Measurements from ENCODE around the gene DYNC2H1.

The DYNC2H1 gene

DNA sequence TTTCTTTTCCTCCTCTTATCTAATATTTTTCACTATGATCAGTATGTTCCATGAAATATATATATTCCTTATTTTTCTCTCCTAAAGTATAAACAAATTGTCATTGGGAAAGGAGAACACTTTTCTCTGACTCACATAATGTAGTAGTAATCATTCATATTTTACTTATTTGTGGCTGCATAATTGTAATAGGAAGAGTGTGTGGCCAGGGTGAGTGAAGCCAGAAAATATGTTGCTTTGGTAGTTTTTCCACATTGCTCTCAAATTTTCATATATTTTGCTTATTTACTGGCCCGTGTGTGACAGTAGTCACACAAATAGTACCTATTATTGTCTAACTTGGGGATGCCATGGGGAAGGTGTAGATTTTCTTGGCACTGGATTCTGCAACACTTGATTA lies 172.1 kb downstream of the DYNC2H1 start:
- no peak for DNase-seq (ENCODE audit: low read depth, low spot score)

DNA sequence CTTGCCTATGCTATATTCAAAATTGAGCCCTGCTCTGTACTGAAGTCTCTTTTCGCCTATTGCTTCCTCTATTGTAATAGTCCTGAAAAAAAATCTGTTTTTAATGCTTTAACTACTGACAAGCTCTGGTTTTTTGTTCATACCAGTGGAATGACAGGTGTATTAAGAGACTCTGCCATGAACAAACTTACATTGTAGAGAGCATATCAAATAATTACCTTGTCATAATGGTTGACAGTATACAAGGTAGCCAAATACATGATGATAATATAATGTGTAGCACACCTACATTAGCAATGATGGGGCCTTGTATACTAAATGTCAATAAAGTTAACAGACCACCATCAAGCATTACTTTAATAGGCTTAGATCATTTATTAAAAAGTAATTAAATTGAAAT lies 175.0 kb downstream of the DYNC2H1 start:
- DNase-seq (ENCODE audit: low read depth, low spot score): no peak

- DNase-seq (ENCODE audit: low read depth, low spot score): no peak
Measured at GRCh38 chr11:103294516-103294915, 185.3 kb downstream of the DYNC2H1 start.

DNA sequence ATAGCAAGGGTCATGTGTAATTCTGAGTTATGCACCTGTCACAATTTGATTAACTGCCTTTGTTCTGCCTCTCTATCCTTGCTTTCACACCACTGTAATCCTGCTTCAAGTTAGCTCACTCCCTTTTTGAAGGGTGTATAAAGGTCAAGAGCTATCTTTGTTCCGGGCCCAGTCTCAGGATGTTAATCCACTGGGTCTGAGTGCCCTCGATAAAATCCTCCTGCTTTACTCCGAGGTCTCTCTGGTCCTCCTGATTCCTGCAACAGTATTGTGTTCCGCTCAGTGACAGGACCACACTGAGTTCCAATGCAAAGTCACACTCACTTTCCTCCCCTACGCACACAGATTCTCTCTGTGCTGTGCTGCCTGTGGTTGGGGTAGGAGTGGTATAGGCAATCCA lies 186.5 kb downstream of the DYNC2H1 start:
- no peak for DNase-seq (ENCODE audit: low read depth, low spot score)

- DNase-seq (ENCODE audit: low read depth, low spot score): no peak
Measured at GRCh38 chr11:103297900-103298299, 188.7 kb downstream of the DYNC2H1 start.

GRCh38 chr11:103315248-103315647 lies 206.0 kb downstream of the DYNC2H1 start:
- DNase-seq (ENCODE audit: low read depth, low spot score): no peak

GRCh38 chr11:103317118-103317517 lies 207.9 kb downstream of the DYNC2H1 start:
- no peak for DNase-seq (ENCODE audit: low read depth, low spot score)

DNA sequence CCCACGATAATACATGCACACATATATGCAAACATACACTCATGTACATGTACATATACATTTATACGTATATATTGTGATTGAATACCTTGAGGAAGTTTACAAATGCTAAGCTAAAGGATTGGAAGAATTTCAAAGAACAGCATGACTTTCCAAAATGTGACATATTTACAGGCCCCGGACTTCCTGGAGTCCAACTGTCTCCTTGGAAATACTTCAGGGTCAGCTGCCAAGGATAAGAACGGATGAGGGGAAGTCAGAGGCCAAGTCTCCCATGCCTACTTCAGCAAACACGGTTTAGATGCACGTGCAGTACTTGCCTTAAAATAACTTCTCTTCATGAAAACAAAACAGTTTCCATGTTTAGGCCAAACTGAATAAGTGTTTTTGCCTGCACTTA lies 213.6 kb downstream of the DYNC2H1 start:
- no peak for DNase-seq (ENCODE audit: low read depth, low spot score)

- DNase-seq (ENCODE audit: low read depth, low spot score): no peak
Measured at GRCh38 chr11:103325686-103326069, 216.5 kb downstream of the DYNC2H1 start.

DNA sequence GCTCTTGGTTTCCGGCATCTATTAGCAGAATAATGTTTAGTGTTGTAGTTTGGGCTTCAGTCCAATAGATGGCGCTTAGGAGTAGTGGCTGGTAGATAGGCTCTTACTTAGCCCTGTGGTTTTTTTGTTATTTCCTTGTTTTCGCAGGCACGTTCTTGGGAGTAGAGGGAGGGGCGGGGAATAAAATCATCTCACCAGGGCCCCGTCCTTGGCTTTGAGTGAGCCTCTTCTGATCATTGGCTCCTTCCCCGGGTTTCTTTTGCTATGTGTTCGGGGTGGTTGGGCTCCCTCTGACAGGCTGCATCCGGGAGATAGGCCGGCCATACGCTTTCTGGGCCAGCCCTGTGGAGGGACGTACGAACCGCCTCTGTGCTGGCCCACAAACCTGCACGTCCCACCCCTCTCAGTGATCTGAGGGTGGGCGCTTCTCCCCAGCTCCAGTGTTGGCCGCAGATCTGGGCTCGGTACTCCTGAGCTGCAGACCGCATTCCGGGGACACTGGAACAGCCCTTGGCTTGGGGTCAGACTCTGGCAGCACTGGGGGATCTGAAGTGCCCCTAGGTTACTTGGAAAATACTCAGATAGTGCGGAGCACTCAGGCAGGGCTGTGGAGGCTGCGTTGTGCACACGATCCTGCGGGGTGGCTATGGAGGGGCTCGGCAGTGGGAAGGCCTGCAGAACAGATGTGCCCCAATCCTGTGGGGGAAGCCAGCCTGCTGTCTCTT lies 217.0 kb downstream of the DYNC2H1 start:
- peak; percentile 52 for DNase-seq (ENCODE audit: low read depth, low spot score)

- no peak for DNase-seq (ENCODE audit: low read depth, low spot score)
Measured at GRCh38 chr11:103327721-103328120, 218.5 kb downstream of the DYNC2H1 start.

DNA sequence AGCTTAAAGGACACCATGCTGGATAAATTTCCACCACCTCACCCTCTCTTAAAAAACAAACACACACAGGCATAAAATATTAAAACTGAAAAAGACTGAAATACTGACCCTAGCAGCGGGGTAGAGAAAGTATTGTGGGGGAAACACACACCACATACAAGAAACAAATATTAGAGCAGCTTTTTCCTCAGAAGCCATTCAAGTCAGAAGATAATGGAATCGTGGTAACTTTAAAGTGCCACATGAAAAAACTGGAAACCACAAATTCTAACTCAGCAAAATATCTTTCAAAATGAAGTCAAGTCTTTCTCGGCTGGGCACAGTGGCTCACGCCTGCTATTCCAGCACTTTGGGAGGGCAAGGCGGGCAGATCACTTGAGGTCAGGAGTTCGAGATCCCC lies 223.2 kb downstream of the DYNC2H1 start:
- DNase-seq (ENCODE audit: low read depth, low spot score): no peak

DNA sequence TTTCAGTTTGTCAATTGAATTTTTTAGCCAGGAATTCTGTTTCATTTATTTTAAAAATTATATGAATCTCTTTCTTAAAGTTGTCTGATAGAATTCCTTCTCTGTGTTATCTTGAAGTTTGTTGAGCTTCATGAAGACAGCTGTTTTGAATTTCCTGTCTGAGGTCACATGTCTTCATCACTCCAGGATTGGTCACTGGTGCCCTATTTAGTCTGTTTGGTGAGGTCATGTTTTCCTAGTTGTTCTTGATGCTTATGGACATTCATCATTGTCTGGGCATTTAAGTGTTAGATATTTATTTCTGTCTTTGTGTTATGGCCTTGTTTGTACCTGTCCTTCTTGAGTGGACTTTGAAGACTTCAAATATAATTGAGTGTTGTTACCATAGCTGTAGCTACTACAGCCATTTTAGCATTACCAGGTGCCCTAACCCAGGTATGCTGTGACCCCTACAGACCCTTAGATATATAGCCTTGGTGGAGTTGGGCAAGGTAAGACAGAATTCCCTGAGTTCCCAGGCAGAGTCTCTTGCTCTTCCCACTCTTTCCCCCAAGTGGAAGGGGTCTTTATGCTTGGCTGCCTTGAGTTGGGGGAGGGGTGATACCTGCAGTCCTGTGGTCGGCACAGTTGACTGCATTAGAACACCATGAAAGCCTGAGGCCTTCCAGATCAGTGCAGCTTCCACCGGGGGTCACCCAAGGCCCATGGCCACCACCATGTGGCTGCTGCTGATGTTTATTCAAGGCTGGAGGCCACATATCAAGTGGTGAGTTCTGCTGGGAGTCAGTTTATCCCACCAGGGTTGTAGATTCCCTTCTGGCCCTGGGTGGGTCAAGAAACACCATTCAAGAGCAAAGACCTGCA lies 229.6 kb downstream of the DYNC2H1 start:
- no peak for DNase-seq (ENCODE audit: low read depth, low spot score)

DNA sequence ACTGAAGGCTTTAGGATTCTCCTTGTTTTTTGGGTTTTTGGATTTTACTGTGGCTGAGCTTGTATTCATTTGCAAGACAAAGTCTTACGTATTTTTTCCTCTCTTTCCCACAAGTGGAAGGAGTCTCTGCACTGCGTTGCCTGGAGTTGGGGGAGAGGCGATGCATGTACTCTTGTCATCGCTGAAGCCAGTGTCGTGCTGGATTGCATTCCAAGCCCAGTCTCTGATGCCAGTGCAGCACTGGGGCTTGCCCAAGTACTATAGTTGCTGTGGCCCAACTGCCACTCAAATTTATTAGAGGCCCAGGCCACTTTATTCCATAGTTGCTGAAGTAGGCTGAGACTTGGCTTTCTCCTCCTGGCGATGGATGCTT lies 230.2 kb downstream of the DYNC2H1 start:
- no peak for DNase-seq (ENCODE audit: low read depth, low spot score)

GRCh38 chr11:103340956-103341355 lies 231.7 kb downstream of the DYNC2H1 start:
- DNase-seq (ENCODE audit: low read depth, low spot score): no peak

- DNase-seq (ENCODE audit: low read depth, low spot score): no peak
Measured at GRCh38 chr11:103344886-103345285, 235.7 kb downstream of the DYNC2H1 start.

DNA sequence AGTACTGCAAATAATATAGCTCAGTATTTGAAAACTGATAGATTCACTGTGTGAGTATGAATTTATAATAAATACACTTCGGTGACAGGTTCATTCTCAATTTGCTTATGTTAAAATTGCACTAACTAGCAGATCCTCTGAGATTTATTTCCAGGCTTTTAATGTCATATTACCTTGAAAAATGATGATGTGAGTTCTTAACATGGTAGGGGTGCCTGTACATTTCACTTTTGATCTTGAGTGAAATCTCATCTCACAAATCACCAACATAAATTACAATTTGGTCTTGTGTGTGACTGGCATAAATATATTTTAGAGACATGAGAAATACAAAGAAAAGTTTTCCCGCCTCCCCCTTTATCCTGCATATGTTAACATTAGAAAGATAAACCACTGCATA lies 240.4 kb downstream of the DYNC2H1 start:
- DNase-seq (ENCODE audit: low read depth, low spot score): no peak

DNA sequence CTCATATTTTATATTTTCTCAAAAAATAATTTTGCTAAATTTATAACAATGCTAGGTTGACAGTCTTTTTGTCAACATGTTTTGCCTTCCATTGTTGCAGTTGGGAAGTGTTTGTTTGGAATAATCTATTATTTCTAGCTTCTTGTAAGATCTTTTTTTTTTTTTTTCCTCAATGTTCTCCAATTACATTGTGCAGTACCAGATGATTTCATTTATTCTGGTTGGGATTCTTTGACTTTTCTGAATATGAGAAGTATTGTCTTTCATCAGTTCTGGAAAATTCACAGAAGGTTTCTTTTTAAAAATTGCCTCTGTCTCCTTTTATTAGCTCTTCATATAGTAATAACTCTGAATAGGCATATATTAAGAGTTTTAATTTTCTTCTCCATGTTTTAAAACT lies 245.4 kb downstream of the DYNC2H1 start:
- no peak for DNase-seq (ENCODE audit: low read depth, low spot score)

- DNase-seq (ENCODE audit: low read depth, low spot score): no peak
Measured at GRCh38 chr11:103358251-103358650, 249.0 kb downstream of the DYNC2H1 start.

DNA sequence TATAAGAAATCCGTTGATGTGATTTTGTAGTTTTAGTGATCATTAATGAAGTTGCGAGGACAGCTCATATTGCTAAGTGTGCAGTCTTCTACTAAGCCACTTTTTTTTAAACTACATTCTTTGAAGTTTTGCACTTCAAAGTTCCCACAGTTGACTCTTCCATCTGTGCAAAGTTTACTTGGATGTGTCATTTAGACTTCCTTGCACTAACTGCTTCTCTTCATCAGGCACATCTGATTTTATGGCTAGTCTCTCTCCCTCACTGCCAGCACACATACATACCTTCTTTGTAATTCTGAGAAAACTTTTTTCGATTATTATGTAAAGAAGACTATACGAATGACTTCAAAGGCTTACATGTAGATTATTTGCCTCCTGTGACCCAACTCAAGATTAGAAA lies 250.0 kb downstream of the DYNC2H1 start:
- no peak for DNase-seq (ENCODE audit: low read depth, low spot score)

GRCh38 chr11:103364687-103365086 lies 255.5 kb downstream of the DYNC2H1 start:
- no peak for DNase-seq (ENCODE audit: low read depth, low spot score)

GRCh38 chr11:103367650-103368049 lies 258.4 kb downstream of the DYNC2H1 start:
- DNase-seq (ENCODE audit: low read depth, low spot score): no peak

DNA sequence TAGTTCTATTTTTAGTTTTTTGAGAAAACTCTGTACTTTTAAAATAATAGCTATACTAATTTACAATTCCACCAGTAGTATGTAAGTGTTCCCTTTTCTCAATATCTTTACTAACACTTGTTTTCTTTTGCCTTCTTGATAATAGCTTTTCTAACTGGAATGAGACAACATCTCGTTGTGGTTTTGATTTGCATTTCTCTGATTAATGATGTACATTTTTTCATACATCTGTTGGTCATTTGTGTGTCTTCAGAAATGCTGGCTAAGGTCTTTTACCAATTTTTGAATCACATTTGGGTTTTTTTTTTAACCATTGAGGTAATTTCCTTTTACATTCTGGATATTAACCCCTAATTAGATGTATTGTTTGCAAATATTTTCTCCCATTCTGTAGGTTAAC lies 258.9 kb downstream of the DYNC2H1 start:
- no peak for DNase-seq (ENCODE audit: low read depth, low spot score)

Data from smooth muscle cell of the brain vasculature (primary cell).